ENCODE data around the gene LGALS4. TPM values are rescaled to one million over a fixed set of nuclear protein-coding genes. Genes with fewer than 3 reads are reported as not detected.

LGALS4 gene
- total RNA-seq, 1 experiment from 2014 or later = 0.32 TPM

- Histone ChIP-seq H3K27ac (ENCODE audit: low read depth, low read length, poor library complexity, severe bottlenecking) (peak overlapping the region; percentile 95), H3K27me3 (replicated peaks; ENCODE audit: insufficient read depth, low read depth, low read length, poor library complexity) (no peaks in the 10 kb centered on the region), H3K9me3 (ENCODE audit: low read depth, low read length, poor library complexity, severe bottlenecking) (no peaks in the 10 kb centered on the region), H3K4me1 (ENCODE audit: insufficient read depth, low read length, poor library complexity, severe bottlenecking) (peaks cover 13% of the 10 kb centered on the region), H3K4me3 (ENCODE audit: low read depth, low read length, poor library complexity, severe bottlenecking) (peak overlapping the region; percentile 88), H3K36me3 (ENCODE audit: insufficient read depth, low read length, poor library complexity, severe bottlenecking) (peaks cover 22% of the 10 kb centered on the region)
- intact Hi-C loops (cut with micrococcal nuclease; ENCODE audit: unreplicated experiment) = loop anchor here (2.0 kb wide), 2 partner anchors 47 to 79 kb away; partner anchors contain the start of genes MRPS12, NFKBIB, SARS2 and SIRT2
- POLR2A ChIA-PET (ENCODE audit: low non-redundant PET) = no interaction called here
- DNase-seq (ENCODE audit: low spot score) = peak; percentile 94
- CTCF ChIA-PET = no interaction called here
- no TSS peak for BruUV-seq (replicated peaks)
- TF ChIP-seq EZH2 (IDR thresholded peaks at IDR 0.05; ENCODE audit: borderline replicate concordance, low read depth, low read length, poor library complexity, severe bottlenecking) = no peak
Measured at GRCh38 chr19:38851622-38852230, 39.0 kb upstream of the LGALS4 start.

DNA sequence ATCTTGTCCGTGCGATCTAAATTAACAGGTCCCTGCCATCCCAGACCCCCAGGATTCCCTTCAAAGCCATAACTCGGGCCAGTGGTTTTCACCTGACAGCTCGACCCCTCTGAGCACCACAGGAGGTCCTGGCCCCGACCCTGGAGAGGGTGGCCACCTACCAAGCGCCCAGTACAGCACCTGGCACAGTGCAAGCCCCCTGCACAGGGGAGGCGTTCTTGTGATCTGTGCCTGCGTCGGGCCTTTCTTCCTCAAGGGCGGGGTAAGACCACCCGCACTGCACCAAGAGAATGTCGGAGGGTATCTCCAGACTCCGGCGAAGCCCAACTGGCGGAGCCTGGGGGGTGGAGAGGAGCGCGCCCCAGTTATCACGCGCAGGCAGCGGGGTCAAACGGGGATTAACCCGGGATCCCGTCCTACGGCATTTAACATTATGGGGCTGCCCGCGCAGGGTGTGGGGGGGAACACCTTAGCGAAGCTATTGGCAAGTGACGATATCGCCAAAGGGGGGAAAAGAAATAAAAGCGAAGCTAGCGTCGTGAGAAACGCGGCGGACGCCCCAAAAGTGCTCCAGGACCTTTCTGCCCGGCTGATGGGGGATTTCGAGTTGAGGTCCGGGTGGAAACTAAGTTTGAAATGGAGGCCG is 38.4 kb upstream of the LGALS4 start:
- Histone ChIP-seq H3K27me3 (replicated peaks; ENCODE audit: insufficient read depth, low read depth, low read length, poor library complexity) (no peaks in the 10 kb centered on the region), H3K9me3 (ENCODE audit: low read depth, low read length, poor library complexity, severe bottlenecking) (no peaks in the 10 kb centered on the region), H3K27ac (ENCODE audit: low read depth, low read length, poor library complexity, severe bottlenecking) (peak overlapping the region; percentile 95), H3K4me1 (ENCODE audit: insufficient read depth, low read length, poor library complexity, severe bottlenecking) (peaks cover 13% of the 10 kb centered on the region), H3K4me3 (ENCODE audit: low read depth, low read length, poor library complexity, severe bottlenecking) (peak overlapping the region; percentile 88), H3K36me3 (ENCODE audit: insufficient read depth, low read length, poor library complexity, severe bottlenecking) (peaks cover 29% of the 10 kb centered on the region)
- no TSS peak for BruUV-seq (replicated peaks)
- ChIA-PET CTCF (no interaction called here), POLR2A (ENCODE audit: low non-redundant PET) (no interaction called here)
- TF ChIP-seq EZH2 (IDR thresholded peaks at IDR 0.05; ENCODE audit: borderline replicate concordance, low read depth, low read length, poor library complexity, severe bottlenecking) = no peak
- TF ChIP-seq, protein P1, sequence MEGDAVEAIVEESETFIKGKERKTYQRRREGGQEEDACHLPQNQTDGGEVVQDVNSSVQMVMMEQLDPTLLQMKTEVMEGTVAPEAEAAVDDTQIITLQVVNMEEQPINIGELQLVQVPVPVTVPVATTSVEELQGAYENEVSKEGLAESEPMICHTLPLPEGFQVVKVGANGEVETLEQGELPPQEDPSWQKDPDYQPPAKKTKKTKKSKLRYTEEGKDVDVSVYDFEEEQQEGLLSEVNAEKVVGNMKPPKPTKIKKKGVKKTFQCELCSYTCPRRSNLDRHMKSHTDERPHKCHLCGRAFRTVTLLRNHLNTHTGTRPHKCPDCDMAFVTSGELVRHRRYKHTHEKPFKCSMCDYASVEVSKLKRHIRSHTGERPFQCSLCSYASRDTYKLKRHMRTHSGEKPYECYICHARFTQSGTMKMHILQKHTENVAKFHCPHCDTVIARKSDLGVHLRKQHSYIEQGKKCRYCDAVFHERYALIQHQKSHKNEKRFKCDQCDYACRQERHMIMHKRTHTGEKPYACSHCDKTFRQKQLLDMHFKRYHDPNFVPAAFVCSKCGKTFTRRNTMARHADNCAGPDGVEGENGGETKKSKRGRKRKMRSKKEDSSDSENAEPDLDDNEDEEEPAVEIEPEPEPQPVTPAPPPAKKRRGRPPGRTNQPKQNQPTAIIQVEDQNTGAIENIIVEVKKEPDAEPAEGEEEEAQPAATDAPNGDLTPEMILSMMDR (conservative IDR thresholded peaks at IDR 0.05; ENCODE audit: low read depth, low read length) = no peak
- intact Hi-C loops (cut with micrococcal nuclease; ENCODE audit: unreplicated experiment) = loop anchor here (2.0 kb wide), 2 partner anchors 48 to 80 kb away; partner anchors contain the start of genes MRPS12, NFKBIB, SARS2 and SIRT2
- peak; percentile 49 for DNase-seq (ENCODE audit: low spot score)

- peaks cover 34% of the 10 kb centered on the region for H3K36me3 ChIP-seq (ENCODE audit: insufficient read depth, low read length, poor library complexity, severe bottlenecking)
- DNase-seq (ENCODE audit: low spot score) = peak; percentile 100
- intact Hi-C loops (cut with micrococcal nuclease; ENCODE audit: unreplicated experiment) = loop anchor here (2.0 kb wide), 2 partner anchors 48 to 80 kb away; partner anchors contain the start of genes MRPS12, NFKBIB, SARS2 and SIRT2
- no peaks in the 10 kb centered on the region for H3K27me3 ChIP-seq (replicated peaks; ENCODE audit: insufficient read depth, low read depth, low read length, poor library complexity)
- TF ChIP-seq, protein P1 (conservative IDR thresholded peaks at IDR 0.05; ENCODE audit: low read depth, low read length) = no peak
- no peak for TF ChIP-seq EZH2 (IDR thresholded peaks at IDR 0.05; ENCODE audit: borderline replicate concordance, low read depth, low read length, poor library complexity, severe bottlenecking)
- no peaks in the 10 kb centered on the region for H3K9me3 ChIP-seq (ENCODE audit: low read depth, low read length, poor library complexity, severe bottlenecking)
- peak overlapping the region; percentile 100 for H3K27ac ChIP-seq (ENCODE audit: low read depth, low read length, poor library complexity, severe bottlenecking)
- H3K4me3 ChIP-seq (ENCODE audit: low read depth, low read length, poor library complexity, severe bottlenecking) = peak overlapping the region; percentile 88
- H3K4me1 ChIP-seq (ENCODE audit: insufficient read depth, low read length, poor library complexity, severe bottlenecking) = peaks cover 13% of the 10 kb centered on the region
- BruUV-seq (replicated peaks) = no TSS peak
- CTCF ChIA-PET = no interaction called here
- POLR2A ChIA-PET (ENCODE audit: low non-redundant PET) = no interaction called here
Measured at GRCh38 chr19:38850436-38850975, 37.8 kb upstream of the LGALS4 start.
